Neuronal stem cell (in vitro differentiated cells): ENCODE measurements around the gene CACNB1.

Experiments
- DNase-seq: peaks from one replicate; pipeline ENCODE4 v3.0.0-alpha.2; 2013; ENCODE audit warnings: low spot score
- H2AFZ ChIP-seq: one replicate; pipeline ENCODE4 v1.6.1; 2013; ENCODE audit warnings: mild to moderate bottlenecking, low read length, inconsistent platforms
- H2AK5ac ChIP-seq: 2 replicates; pipeline ENCODE4 v1.6.1; 2013; ENCODE audit warnings: low read depth, mild to moderate bottlenecking, inconsistent platforms, low read length, moderate library complexity, mixed read lengths
- H2BK120ac ChIP-seq: 2 replicates; pipeline ENCODE4 v1.6.1; 2013; ENCODE audit warnings: low read depth, mild to moderate bottlenecking, inconsistent platforms, low read length, moderate library complexity, mixed read lengths
- H2BK12ac ChIP-seq: one replicate; pipeline ENCODE4 v1.6.1; 2013; ENCODE audit warnings: low read length, inconsistent platforms
- H2BK15ac ChIP-seq: 2 replicates; pipeline ENCODE4 v1.6.1; 2013; ENCODE audit warnings: mild to moderate bottlenecking, low read length, inconsistent platforms, mixed read lengths
- H2BK5ac ChIP-seq: one replicate; pipeline ENCODE4 v1.6.1; 2013; ENCODE audit warnings: inconsistent platforms, mild to moderate bottlenecking, low read length, moderate library complexity
- H3K14ac ChIP-seq: one replicate; pipeline ENCODE4 v1.6.1; 2013; ENCODE audit warnings: low read length, inconsistent platforms
- H3K18ac ChIP-seq: 2 replicates; pipeline ENCODE4 v1.6.1; 2013; ENCODE audit warnings: low read length, inconsistent platforms
- H3K23ac ChIP-seq: 2 replicates; pipeline ENCODE4 v1.6.1; 2013; ENCODE audit warnings: low read depth, mild to moderate bottlenecking, mixed read lengths, low read length, inconsistent platforms; ENCODE audit not compliant: poor library complexity
- H3K27ac ChIP-seq: replicated peaks from 3 replicates; pipeline ENCODE4 v1.5.1; 2013; ENCODE audit warnings: low read length, inconsistent platforms
- H3K27me3 ChIP-seq, 3 experiments: 2 replicates each; pipeline ENCODE4 v1.6.1; 2013; ENCODE audit warnings: low read length in 3 of 3, mild to moderate bottlenecking in 2 of 3, inconsistent platforms in 1 of 3, low read depth in 1 of 3, mixed read lengths in 1 of 3, moderate library complexity in 1 of 3; ENCODE audit not compliant: control insufficient read depth in 3 of 3, insufficient read depth in 3 of 3
- H3K36me3 ChIP-seq, 2 donors: replicated peaks in 1 of 2; 2 replicates each; pipeline ENCODE4 v1.6.1; 2013; ENCODE audit warnings: low read length in 2 of 2; ENCODE audit not compliant: control insufficient read depth in 2 of 2, insufficient read depth in 2 of 2
- H3K4ac ChIP-seq: 2 replicates; pipeline ENCODE4 v1.6.1; 2013; ENCODE audit warnings: inconsistent platforms, mild to moderate bottlenecking, low read length, moderate library complexity
- H3K4me1 ChIP-seq, 2 donors: 1 replicate in 1 of 2; 2 replicates in 1 of 2; pipeline ENCODE4 v1.6.1; 2013; ENCODE audit warnings: low read length in 2 of 2, low read depth in 1 of 2; ENCODE audit not compliant: control insufficient read depth in 2 of 2, insufficient read depth in 1 of 2
- H3K4me2 ChIP-seq: one replicate; pipeline ENCODE4 v1.6.1; 2013; ENCODE audit warnings: mild to moderate bottlenecking, low read length, inconsistent platforms; ENCODE audit not compliant: insufficient read depth, poor library complexity, severe bottlenecking
- H3K4me3 ChIP-seq, 2 donors: 2 replicates each; pipeline ENCODE4 v1.5.1; 2013; ENCODE audit warnings: low read length in 2 of 2, mild to moderate bottlenecking in 2 of 2, inconsistent platforms in 1 of 2, moderate library complexity in 1 of 2
- H3K79me1 ChIP-seq: one replicate; pipeline ENCODE4 v1.6.1; 2013; ENCODE audit warnings: low read depth, mild to moderate bottlenecking, inconsistent platforms, low read length, moderate library complexity
- H3K9ac ChIP-seq: one replicate; pipeline ENCODE4 v1.6.1; 2013; ENCODE audit warnings: mild to moderate bottlenecking, low read depth, low read length, inconsistent platforms; ENCODE audit not compliant: poor library complexity
- H3K9me3 ChIP-seq, 2 donors: replicated peaks in 1 of 2; 2 replicates each; pipeline versions ENCODE3 to v1.6.1; 2013; ENCODE audit warnings: low read length in 2 of 2, mild to moderate bottlenecking in 2 of 2, inconsistent platforms in 1 of 2, low read depth in 1 of 2, mixed read lengths in 1 of 2, moderate library complexity in 1 of 2; ENCODE audit not compliant: control insufficient read depth in 2 of 2, insufficient read depth in 1 of 2
- H4K8ac ChIP-seq: one replicate; pipeline ENCODE4 v1.6.1; 2013; ENCODE audit warnings: low read depth, mild to moderate bottlenecking, inconsistent platforms, low read length, moderate library complexity
- H4K91ac ChIP-seq: one replicate; pipeline ENCODE4 v1.6.1; 2013; ENCODE audit warnings: low read length, low read depth, mild to moderate bottlenecking, inconsistent platforms; ENCODE audit not compliant: poor library complexity
- WGBS, 2 donors: extraction: QIAGEN DNeasy Blood & Tissue Kit; methylation state at CpG; one replicate each; pipeline ENCODE4 v1.1.7; 2013; ENCODE audit warnings: missing lambda C conversion rate in 2 of 2, mixed read lengths in 1 of 2; ENCODE audit not compliant: insufficient read length in 2 of 2, insufficient replicate concordance in 1 of 2; ENCODE audit errors: extremely low coverage in 2 of 2; 5-methylcytosine and 5-hydroxymethylcytosine counted together

Gene CACNB1

GRCh38 chr17:39208136-39208535, 10.7 kb upstream of the CACNB1 start:
- WGBS, 2 donors = no CpG with 5 or more reads among the region's 7 CpGs
- H2AK5ac ChIP-seq = no peak overlapping the region
- H3K27ac ChIP-seq = no peak overlapping the region
- no peak overlapping the region for H4K91ac ChIP-seq
- no peak overlapping the region for H3K9ac ChIP-seq
- peak overlapping the region; percentile 12 for H3K18ac ChIP-seq
- no peak overlapping the region for H2BK120ac ChIP-seq
- peaks cover 16 to 22% of the 10 kb centered on the region in 2 donors for H3K36me3 ChIP-seq
- H3K14ac ChIP-seq = no peak overlapping the region
- H3K23ac ChIP-seq = no peak overlapping the region
- H3K4me2 ChIP-seq = no peak overlapping the region
- H2BK15ac ChIP-seq = no peak overlapping the region
- no peak overlapping the region for H4K8ac ChIP-seq
- no peak overlapping the region for H3K4me3 ChIP-seq
- H3K79me1 ChIP-seq = no peaks in the 10 kb centered on the region
- H3K9me3 ChIP-seq = no peaks in the 10 kb centered on the region
- no peak overlapping the region for H2BK5ac ChIP-seq
- H3K27me3 ChIP-seq = peaks cover 0 to 52% (median 15%) of the 10 kb centered on the region in 3 experiments
- peak overlapping the region; percentile 29 for H2AFZ ChIP-seq
- no peak overlapping the region for H3K4ac ChIP-seq
- H2BK12ac ChIP-seq = no peak overlapping the region
- peaks cover 14 to 16% of the 10 kb centered on the region in 2 donors for H3K4me1 ChIP-seq
- DNase-seq = no peak

- H3K27me3 ChIP-seq = peaks cover 0 to 23% (median 9%) of the 10 kb centered on the region in 3 experiments
Observed at GRCh38 chr17:39205112-39205526, 7.7 kb upstream of the CACNB1 start.

GRCh38 chr17:39204245-39204644, 6.8 kb upstream of the CACNB1 start:
- Histone ChIP-seq H2BK5ac (no peak overlapping the region), H2AFZ (no peak overlapping the region), H4K91ac (no peak overlapping the region), H3K9ac (no peak overlapping the region), H3K18ac (no peak overlapping the region), H2BK120ac (no peak overlapping the region), H3K14ac (no peak overlapping the region), H3K27me3 (peaks cover 0 to 14% (median under 1%) of the 10 kb centered on the region in 3 experiments), H3K27ac (no peak overlapping the region), H3K36me3 (peaks cover 31 to 45% of the 10 kb centered on the region in 2 donors), H3K4me1 (peaks cover 6 to 15% of the 10 kb centered on the region in 2 donors), H3K4me3 (no peak overlapping the region), H2BK12ac (no peak overlapping the region), H3K9me3 (no peaks in the 10 kb centered on the region), H3K4ac (no peak overlapping the region), H2BK15ac (no peak overlapping the region), H3K23ac (no peak overlapping the region), H4K8ac (no peak overlapping the region), H3K79me1 (peaks cover 7% of the 10 kb centered on the region), H2AK5ac (no peak overlapping the region), H3K4me2 (no peak overlapping the region)
- no CpG with 5 or more reads among the region's 8 CpGs for WGBS, 2 donors
- DNase-seq = no peak

More at GRCh38 chr17:39205112-39205526, 7.7 kb upstream of the CACNB1 start:
- no CpG with 5 or more reads among the region's 3 CpGs for WGBS, 2 donors
- no peak overlapping the region for H3K4ac ChIP-seq
- H3K79me1 ChIP-seq = peaks cover 7% of the 10 kb centered on the region
- H2BK120ac ChIP-seq = no peak overlapping the region
- no peak overlapping the region for H3K23ac ChIP-seq
- H3K9ac ChIP-seq = no peak overlapping the region
- H2AK5ac ChIP-seq = no peak overlapping the region
- H2AFZ ChIP-seq = no peak overlapping the region
- no peak overlapping the region for H4K8ac ChIP-seq
- H3K4me3 ChIP-seq = no peak overlapping the region
- peaks cover 31 to 45% of the 10 kb centered on the region in 2 donors for H3K36me3 ChIP-seq
- no peak overlapping the region for H3K18ac ChIP-seq
- no peak overlapping the region for H2BK5ac ChIP-seq
- H2BK12ac ChIP-seq = no peak overlapping the region
- no peak overlapping the region for H4K91ac ChIP-seq
- no peak overlapping the region for H3K4me2 ChIP-seq
- no peak overlapping the region for H3K27ac ChIP-seq
- H2BK15ac ChIP-seq = no peak overlapping the region
- DNase-seq = no peak
- H3K4me1 ChIP-seq = peaks cover 12 to 20% of the 10 kb centered on the region in 2 donors
- no peaks in the 10 kb centered on the region for H3K9me3 ChIP-seq
- H3K14ac ChIP-seq = no peak overlapping the region

- Histone ChIP-seq H3K9me3 (no peaks in the 10 kb centered on the region), H3K4me2 (peak overlapping the region; percentile 92), H4K8ac (no peak overlapping the region), H2AFZ (no peak overlapping the region), H2AK5ac (no peak overlapping the region), H3K4ac (no peak overlapping the region), H3K9ac (no peak overlapping the region), H2BK15ac (no peak overlapping the region), H3K4me1 (peaks cover 8 to 10% of the 10 kb centered on the region in 2 donors), H3K79me1 (peaks cover 7% of the 10 kb centered on the region), H3K4me3 (peak overlapping the region; percentile 86 to 88), H3K27me3 (no peaks in the 10 kb centered on the region), H3K14ac (no peak overlapping the region), H4K91ac (no peak overlapping the region), H3K36me3 (peaks cover 31 to 45% of the 10 kb centered on the region in 2 donors), H2BK120ac (no peak overlapping the region), H2BK12ac (no peak overlapping the region), H2BK5ac (no peak overlapping the region), H3K23ac (no peak overlapping the region), H3K27ac (no peak overlapping the region), H3K18ac (no peak overlapping the region)
- no CpG with 5 or more reads among the region's 11 CpGs for WGBS, 2 donors
- DNase-seq = no peak
Observed at GRCh38 chr17:39200957-39201510, 3.6 kb upstream of the CACNB1 start.
